Putamen (tissue), 1 donor: ENCODE data around the gene DUSP28.
A peak's percentile ranks its signal among the peaks of the same experiment; 100 is the strongest.

Experiments used
- DNase-seq: peaks from one replicate; pipeline ENCODE4 v3.0.0-alpha.2; 2016; ENCODE audit warnings: low spot score

Gene DUSP28

DNA sequence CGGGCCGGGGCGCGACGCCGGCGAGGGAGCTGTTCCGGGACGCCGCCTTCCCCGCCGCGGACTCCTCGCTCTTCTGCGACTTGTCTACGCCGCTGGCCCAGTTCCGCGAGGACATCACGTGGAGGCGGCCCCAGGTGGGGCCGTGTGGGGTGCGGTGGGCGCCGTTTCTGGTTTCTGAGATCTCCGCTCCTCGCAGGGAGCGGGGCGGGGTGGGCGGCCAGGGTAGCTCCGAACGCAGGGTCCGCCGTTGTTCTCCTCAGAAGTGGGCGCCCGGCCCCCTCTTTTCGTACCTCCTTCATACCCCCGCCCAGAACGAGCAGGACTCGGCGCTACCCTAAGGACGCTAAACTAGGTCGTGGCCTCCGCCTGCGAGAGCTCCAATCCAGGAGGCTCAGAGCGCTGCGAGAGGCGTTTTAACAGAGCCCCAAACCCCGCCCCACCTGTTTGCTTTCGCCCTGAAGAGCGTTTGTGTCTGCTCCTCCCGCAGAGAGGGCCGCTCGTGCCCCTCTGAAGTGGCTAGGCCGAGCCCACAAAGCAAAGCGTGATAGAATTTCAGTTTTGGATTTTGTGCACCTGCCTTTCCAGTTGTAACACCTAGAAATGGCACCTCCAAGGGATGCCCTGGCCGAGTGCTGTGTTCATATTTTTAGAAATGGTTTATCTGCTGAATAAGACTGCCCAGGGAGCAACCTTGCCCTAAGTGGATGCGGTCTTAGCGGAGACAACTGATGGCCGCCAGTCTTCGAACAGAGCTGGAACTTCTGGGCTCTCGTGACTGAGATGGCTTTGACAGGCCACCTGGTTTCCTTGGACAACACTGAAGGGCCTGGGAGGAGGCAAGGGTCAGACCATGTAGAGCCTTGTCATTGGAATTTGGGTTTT is 27.0 kb downstream of the DUSP28 start:
- no peak for DNase-seq

DNA sequence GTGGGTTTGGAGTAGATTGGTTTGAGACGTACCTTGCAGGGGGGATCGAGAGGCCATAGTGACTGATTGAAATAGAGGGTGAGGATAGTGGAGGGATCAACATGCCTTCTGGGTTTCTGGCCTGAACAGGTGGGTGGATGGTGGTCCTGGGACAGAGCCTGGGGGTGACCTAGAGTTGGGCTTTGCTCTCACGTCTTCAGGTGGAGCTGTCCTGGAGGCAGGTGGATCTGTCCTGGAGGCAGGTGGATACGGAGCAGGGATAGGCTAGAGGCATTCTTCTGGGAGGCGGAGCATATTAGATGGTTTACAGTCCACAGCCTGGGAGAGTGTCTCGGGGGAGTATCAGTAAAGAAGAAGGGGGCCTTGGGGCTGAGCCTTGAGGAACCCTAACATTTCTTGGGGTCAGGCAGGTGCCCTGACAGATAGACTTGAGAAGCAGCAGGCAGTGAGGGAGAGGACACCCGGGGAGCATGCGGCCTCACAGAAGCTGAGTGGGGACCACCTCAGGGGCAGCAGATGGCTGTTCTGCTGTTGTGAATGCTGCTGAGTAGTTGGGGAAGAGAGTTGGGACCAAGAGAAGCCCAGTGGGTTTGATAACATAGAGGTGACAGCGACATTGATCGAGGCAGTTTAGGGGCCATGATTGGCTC is 28.0 kb downstream of the DUSP28 start:
- DNase-seq: no peak

DNA sequence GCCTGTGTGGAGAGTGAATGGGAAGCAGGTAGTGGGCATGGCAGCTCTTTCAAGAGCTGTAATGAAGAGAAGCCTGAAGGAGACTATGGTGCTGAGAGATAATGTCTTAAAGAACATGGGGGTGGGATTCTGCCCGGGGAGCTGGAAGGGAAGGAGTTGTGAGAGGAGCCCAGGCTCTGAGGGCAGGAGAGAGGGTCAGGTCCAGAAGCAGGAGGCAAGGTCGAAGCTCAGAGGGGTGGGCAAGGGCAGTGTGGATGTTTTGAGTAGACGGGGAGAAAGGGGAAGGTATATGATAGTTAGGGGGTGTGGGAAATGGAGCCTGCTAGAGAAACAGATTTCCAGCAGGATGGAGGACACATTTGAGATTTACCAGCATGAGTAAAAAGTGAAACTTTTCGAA is 28.5 kb downstream of the DUSP28 start:
- no peak for DNase-seq

DNA sequence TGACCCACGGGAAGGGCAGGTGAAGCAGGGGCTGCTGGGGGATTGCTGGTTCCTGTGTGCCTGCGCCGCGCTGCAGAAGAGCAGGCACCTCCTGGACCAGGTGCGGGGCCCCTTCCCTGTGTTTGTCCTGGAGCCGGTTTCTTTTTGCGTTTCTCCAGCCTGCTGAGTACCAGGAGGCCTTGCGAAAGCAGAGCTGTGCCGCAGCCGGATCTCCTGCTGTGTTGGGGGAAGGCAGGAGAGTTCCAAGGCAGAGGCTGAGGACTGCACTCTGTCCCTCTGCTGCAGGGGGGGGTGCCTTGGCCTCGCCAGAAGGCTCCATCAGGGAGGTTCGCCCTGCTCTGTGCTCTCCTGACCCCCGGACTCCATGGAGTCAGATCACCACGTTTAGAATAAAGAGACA is 29.2 kb downstream of the DUSP28 start:
- no peak for DNase-seq

DNA sequence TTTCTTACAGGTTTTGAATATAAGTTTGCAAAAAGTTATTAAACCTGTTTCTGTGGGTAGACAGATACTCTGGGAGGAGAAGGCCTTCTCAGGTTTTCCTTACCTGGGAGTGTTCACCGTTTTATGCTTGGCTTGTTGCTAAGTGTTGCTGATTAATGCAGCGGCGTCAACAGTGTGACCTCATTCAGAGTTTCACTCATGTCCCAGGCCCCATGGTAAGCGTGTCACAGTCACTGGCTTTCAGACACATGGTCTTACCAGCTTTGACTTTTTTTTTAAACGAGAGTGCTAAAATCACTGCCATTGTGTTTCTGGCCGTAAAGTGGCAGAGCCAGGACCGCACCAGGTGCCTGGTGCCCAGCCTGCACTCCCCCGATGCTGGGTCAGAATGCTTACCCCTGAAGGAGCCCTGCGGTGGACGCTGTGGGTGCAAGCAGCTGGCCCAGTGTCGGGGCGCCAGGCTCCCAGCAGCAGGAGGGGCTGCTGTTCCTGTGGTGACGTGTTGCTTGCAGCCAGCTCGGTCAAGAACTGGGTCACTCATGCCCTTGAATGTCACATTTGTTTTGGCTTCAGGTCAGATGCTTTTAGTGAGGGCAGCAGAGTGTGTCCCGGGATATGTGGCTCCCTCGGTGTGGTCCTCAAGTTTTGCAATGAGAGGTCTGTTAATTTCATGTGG is 29.8 kb downstream of the DUSP28 start:
- no peak for DNase-seq

DNA sequence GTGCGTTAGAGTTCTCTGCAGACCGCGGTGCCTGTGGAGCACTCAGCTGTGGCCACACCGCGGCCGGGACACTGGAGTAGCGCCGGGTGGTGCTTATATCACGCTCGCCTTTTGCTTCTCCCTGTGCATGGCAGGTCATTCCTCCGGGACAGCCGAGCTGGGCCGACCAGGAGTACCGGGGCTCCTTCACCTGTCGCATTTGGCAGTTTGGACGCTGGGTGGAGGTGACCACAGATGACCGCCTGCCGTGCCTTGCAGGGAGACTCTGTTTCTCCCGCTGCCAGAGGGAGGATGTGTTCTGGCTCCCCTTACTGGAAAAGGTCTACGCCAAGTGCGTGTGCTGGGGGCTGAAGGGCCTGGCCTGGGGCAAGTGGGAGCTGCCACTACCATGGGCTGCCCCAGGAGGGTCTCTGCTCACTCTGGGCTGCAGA is 30.5 kb downstream of the DUSP28 start:
- no peak for DNase-seq

DNA sequence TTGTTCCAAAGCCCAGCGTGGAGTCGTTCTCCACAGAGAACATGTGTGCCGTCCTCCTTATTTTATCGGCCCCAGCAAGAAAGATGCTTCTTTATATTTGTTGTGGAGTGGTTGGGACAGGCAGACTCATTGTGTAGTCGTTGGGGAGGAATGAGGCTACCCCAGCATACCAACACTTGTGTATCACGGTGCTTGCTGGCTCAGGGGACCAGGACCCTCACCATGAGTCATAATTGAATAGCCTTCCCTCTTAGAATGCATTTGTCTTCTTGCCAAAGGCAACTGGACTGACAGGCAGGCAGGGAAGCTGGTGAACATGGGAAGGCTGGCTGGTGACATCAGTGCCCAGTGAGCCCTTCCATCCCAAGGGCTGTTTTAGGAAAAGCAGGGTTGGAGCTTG is 31.1 kb downstream of the DUSP28 start:
- no peak for DNase-seq

DNA sequence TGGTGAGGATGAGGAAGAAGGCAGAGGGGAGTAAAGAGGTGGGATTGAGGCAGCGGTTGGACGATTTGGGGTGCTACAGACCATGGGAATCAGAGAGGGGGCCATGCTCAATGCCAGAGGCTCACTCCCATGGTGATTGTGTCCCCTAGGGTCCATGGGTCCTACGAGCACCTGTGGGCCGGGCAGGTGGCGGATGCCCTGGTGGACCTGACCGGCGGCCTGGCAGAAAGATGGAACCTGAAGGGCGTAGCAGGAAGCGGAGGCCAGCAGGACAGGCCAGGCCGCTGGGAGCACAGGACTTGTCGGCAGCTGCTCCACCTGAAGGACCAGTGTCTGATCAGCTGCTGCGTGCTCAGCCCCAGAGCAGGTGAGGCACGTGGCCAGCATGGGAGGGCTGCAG is 31.6 kb downstream of the DUSP28 start:
- DNase-seq: no peak

DNA sequence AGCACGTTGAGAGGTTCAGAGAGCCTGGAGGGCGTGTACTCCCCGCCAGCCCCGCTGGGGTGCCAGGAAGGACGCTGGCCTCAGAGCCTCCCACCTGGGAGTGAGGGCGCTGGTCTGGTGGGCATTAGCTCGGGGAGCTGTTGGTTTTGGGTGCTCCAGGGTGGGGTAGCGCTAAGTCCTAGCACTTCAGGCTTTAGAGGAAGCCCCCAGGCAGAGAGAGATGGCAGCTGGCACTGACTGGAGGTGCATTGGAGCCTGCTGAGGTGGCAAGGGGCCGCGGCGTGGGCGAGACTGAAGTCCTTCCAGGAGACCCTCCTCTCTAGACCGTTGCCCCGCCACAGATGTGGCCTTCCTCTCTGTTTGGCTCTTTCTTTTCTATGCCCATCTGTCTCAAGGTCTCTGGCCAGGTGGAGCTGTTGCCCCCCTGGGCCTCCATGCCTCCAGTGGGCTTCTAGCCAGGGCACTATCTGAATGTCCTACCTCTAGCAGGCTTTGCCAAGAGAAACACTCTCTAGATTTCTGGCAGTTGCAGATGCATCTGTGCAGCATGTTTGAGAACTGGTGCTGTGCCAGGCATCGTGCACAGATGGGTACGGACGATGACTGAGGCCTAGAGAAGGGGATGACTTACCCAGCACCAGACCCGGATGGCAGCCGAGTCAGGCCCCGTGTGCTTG is 33.0 kb downstream of the DUSP28 start:
- no peak for DNase-seq

DNA sequence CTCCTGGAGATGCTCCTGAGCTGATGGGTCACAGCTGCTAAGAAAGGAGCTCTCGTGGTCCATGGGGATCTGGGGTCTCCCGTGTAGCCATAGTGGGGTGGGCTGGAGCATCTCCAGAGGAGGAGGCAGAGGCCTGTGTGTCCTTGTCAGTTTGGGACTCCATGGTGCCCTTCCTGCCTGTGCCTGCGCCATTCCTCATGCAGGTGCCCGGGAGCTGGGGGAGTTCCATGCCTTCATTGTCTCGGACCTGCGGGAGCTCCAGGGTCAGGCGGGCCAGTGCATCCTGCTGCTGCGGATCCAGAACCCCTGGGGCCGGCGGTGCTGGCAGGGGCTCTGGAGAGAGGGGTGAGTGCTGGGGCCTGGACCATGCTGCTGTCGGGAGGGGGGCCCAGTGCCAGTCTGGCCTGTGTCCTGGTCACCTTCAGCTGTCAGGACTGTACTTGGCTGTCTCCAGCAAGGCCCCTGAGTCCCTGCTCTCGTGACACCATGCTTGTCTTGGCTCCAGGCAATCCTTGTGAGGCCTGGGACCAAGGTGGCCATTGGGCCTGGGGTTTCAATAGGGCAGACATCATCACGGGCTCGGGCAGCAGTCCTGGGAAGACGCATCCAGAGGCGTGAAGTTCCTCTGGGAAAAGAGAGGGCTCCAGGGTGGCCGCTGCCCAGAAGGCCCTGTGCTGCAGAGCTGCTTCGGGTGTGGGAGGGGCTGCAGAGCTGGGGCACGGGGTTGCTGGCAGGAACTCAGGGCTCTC is 33.7 kb downstream of the DUSP28 start:
- no peak for DNase-seq

DNA sequence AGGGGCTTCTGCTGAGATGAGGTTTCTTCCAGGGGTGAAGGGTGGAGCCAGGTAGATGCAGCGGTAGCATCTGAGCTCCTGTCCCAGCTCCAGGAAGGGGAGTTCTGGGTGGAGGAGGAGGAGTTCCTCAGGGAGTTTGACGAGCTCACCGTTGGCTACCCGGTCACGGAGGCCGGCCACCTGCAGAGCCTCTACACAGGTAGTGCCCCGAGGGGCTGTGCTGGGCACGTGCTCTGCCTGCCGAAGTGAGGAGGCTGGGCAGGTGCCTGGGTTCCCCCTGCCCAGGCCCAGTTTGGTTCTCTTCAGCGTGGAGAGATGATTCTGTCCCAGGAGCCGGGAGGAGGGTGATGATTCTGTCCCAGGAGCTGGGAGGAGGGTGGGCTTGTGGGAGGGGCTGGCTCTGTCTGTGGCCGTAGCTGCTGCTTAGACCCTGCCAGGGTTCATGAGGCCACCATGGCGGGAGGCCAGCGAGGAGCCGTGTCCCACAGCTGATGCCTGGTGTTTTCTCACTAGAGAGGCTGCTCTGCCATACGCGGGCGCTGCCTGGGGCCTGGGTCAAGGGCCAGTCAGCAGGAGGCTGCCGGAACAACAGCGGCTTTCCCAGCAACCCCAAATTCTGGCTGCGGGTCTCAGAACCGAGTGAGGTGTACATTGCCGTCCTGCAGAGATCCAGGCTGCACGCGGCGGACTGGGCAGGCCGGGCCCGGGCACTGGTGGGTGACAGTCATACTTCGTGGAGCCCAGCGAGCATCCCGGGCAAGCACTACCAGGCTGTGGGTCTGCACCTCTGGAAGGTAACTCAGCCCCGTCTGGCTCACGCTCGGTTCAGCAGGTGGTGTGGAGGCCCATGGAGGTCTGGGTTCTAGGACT is 34.6 kb downstream of the DUSP28 start:
- no peak for DNase-seq

DNA sequence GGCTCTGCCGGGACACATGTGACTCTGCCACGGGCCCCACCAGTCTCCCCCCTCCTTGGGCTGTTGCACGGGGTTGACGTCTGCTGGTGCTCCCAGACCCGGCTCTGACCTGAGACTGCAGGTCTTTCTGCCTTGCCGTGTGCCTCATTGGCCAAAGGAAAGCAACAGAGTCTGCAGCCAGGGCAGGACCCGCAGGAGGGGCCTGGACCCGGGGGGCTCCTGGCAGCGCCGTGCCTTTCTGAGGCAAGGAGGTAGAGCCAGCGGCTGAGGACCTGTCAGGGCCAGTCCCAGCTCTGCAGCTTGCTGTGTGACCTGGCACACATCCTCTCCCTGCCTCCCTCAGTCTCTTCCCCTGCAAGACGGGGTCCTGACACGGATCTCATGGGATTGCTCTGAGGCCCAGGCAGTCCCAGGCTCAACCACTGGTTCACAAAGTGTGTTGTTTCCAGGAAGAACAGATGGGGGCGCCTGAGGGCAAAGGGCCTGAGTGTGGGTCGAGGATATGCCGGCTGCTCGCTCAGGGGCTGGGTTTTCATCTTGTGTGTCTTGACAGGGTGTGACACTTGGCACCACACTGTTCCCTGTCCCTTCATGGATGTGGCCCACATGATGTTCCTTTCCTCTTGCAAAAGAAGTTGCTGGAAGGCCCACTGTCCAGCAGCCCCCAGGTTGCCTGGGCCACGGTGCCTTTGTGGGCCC is 35.4 kb downstream of the DUSP28 start:
- no peak for DNase-seq

DNA sequence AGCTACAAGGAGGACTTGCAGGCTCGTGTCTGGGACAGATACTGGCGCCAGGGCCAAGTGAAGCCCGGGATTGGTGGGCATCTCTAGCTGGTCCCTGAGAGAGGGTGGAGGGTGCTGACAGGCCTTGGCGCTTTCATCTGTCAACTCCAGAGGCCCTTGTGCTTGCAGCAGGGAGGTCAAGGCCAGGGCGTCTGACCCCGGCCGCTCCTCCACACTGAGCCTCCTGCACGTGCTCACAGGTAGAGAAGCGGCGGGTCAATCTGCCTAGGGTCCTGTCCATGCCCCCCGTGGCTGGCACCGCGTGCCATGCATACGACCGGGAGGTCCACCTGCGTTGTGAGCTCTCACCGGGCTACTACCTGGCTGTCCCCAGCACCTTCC is 35.9 kb downstream of the DUSP28 start:
- no peak for DNase-seq

DNA sequence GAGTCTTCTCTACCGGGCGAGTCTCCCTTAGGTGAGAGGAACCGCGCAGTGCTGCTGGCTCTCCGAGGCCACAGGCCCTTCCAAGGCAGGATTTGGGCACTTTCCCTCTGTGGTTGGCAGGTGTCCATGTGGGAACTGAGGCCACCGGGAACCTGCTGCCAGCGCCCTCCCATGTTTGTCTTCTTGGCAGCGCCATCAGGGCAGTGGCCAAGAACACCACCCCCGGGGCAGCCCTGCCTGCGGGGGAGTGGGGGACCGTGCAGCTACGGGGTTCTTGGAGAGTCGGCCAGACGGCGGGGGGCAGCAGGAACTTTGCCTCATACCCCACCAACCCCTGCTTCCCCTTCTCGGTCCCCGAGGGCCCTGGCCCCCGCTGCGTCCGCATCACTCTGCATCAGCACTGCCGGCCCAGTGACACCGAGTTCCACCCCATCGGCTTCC is 36.4 kb downstream of the DUSP28 start:
- peak; percentile 57 for DNase-seq

DNA sequence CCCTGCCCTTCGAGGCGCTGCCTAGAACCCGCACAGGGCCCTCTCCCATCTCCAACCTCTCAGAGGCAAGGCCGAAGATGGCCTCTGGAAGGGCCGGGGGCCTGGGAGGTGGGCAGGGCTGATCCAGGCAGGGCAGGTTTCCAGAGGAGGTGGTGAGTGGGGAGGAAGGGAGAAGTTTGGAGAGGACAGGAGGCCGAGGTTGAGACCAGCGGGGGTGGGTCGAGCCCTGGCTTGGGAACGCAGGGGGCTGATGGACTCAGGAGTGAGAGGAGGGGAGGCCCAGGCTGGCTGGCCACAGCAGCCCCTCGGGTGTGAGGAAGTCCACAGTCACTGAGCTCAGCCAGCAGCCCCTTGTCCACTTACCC is 36.9 kb downstream of the DUSP28 start:
- DNase-seq: no peak

DNA sequence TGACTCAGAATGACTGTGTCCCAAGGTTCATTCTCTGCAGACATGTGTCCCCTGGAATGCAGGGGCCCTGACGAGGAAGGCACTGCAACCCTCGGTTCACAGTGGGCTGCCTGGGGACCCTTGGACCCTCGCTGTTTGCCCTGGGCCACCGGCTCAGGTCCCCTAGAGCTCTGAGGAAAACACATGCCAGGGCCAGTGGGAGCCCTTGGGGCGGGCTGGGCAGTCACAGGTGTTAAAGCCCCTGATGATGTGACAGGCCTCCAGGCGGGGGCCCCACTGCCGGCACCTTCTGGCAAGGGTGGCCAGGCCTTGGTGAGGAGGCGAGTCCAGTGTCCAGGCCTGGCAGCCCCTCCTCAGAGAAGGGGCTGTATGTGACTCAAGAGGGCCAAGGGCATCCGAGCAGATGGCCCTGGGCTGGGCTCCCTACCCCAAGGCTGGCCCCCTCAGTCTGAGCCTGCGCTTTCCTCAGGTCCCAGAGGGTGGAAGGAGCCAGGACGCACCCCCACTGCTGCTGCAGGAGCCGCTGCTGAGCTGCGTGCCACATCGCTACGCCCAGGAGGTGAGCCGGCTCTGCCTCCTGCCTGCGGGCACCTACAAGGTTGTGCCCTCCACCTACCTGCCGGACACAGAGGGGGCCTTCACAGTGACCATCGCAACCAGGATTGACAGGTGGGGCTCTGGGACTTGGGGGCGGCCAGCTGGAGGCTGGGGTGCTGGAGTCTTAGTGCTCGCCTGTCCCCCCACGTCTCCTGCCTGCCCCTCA is 37.4 kb downstream of the DUSP28 start:
- no peak for DNase-seq

DNA sequence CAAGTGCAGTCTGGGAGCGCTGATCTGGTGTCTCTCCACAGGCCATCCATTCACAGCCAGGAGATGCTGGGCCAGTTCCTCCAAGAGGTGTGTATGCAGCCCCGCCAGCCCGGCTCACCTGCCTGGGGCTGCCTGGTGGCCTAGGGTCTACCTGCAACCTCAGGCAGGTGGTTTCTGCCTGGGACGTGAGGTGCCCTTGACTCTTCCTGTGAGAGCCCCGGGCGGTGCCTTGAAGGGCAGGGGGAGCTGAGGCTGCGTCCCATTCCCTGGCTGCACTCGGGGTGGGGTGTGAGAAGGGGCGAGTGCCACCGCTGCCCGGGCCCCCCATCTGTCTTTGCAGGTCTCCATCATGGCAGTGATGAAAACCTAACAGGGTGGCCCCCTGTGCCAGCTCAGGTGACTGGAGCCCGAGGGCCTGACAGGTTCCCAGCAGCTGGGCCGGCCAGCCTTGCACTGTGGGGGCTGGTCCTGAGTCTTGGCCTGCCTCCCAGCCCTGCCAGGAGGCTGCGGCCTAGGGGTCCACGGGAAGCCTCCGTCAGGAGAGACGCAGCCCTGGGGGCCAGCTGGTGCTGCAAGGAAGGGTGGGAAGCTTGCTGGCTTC is 38.3 kb downstream of the DUSP28 start:
- DNase-seq: no peak

DNA sequence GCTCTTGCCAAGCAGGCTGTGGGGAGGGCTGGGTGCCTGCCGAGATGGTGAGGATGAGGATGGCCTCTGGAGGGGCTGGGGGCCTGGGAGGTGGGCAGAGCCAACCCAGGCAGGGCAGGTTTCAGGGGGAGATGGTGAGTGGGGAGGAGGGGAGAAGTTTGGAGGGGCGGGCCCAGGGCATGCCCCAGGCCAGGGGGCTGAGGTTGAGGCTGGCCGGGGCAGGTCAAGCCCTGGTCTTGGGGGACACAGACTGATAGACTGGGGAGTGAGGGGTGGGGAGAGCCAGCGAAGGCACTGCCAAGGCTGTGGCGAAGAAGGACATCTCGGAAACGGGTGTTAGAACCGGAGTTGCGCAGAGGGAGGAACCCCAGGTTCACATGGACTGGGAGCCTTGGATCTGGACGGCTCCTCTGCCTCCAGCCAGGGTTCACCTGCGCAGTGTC is 39.0 kb downstream of the DUSP28 start:
- no peak for DNase-seq

DNA sequence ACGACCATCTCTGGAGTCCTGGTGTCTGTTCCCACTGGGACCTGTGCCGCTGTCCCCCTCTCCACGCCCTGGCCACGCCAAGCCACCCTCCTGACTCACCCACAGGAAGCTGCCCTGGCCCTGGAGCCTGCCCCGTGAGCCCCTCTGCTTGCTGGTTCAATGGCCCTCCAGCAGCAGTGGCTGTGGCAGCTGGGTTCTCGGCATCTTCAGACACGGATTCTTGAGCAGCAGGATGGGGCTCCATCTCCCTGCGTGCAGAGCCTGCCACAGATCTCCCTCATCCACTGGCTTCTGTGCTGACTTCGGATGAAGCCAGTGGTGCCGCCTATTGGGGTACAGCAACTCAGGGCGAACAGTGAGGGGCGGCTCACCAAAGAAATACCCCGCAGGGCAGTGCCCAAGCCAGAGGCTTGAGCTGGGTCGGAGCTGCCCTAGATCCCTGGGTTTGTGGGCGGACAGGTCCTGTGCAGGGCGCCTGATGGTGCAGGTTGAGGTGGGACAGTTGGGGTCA is 40.3 kb downstream of the DUSP28 start:
- no peak for DNase-seq
